ENCODE results near the gene CAB39L. TPM values are rescaled to one million over a fixed set of nuclear protein-coding genes. Genes with fewer than 3 reads are reported as not detected.
A peak's percentile ranks its signal among the peaks of the same experiment; 100 is the strongest.

Gene CAB39L
- total RNA-seq (10 to 100 TPM; 13.5 to 13.9 TPM), polyA plus RNA-seq (1 to 10 TPM; 5.6 to 6.6 TPM)
- long read RNA-seq, donor 1, partial matches to known transcripts, result 0 of 3 reads
- long read RNA-seq, donor 1, other reads (novel, unspliced or antisense), result 0 of 3 reads
- long read RNA-seq, donor 2, result 0 reads
- long read RNA-seq, donor 3, partial matches to known transcripts, result 0 of 3 reads
- long read RNA-seq, donor 3, other reads (novel, unspliced or antisense), result 0 of 3 reads
- long read RNA-seq, donor 4, partial matches to known transcripts, result 6 of 6 reads
- long read RNA-seq, donor 4, other reads (novel, unspliced or antisense), result 0 of 6 reads
- long read RNA-seq, donor 5, partial matches to known transcripts, result 16 of 18 reads
- long read RNA-seq, donor 5, other reads (novel, unspliced or antisense), result 0 of 18 reads

- DNase-seq (peak; percentile 99 to 100 (median 99)), ATAC-seq (ENCODE audit: insufficient read depth, low FRiP score) (peak; percentile 98)
- Histone ChIP-seq H3K9me3 (ENCODE audit: control insufficient read depth in 4 of 4, insufficient read depth in 3 of 4, low read length in 3 of 4) (no peaks in the 10 kb centered on the region), H3K4me1 (ENCODE audit: control insufficient read depth in 5 of 5, insufficient read depth in 5 of 5, low read length in 5 of 5) (peaks cover 0 to 15% (median 4%) of the 10 kb centered on the region in 5 donors), H3K9ac (ENCODE audit: insufficient read depth in 1 of 2, low read length in 2 of 2) (peak within 1 kb of the TSS; percentile 51 to 92), H3K4me3 (peak within 1 kb of the TSS; percentile 51), H3K27ac (ENCODE audit: low read depth in 1 of 2, low read length in 1 of 2) (peak within 1 kb of the TSS; percentile 88 to 95), H3K27me3 (ENCODE audit: control insufficient read depth in 3 of 3, insufficient read depth in 3 of 3, low read length in 2 of 3) (no peaks in the 10 kb centered on the region), H3K36me3 (ENCODE audit: control insufficient read depth in 4 of 4, insufficient read depth in 4 of 4, low read length in 4 of 4) (peaks cover 0 to 5% (median 1%) of the 10 kb centered on the region in 4 donors)
- no peak for TF ChIP-seq CTCF (IDR thresholded peaks at IDR 0.05; ENCODE audit: control extremely low read depth, extremely low read depth)
- 0 to 1% methylated on average over 48 to 53 of the region's 53 CpGs for WGBS, 2 donors
Observed at GRCh38 chr13:49443704-49444523, at the start of gene CAB39L, which contains the start of gene SETDB2. TSS of gene CAB39L (minus strand) at chr13:49444064. CDS start at chr13:49382910, 61,154 bp downstream. TSS of gene SETDB2 (plus strand) at chr13:49444274. CDS start at chr13:49451894, 7,620 bp downstream.

GRCh38 chr13:49488563-49488962 is 44.7 kb upstream of the CAB39L start:
- Histone ChIP-seq H3K4me3 (no peak overlapping the region), H3K4me1 (ENCODE audit: control insufficient read depth in 5 of 5, insufficient read depth in 5 of 5, low read length in 5 of 5) (no peaks in the 10 kb centered on the region), H3K27me3 (ENCODE audit: control insufficient read depth in 3 of 3, insufficient read depth in 3 of 3, low read length in 2 of 3) (no peaks in the 10 kb centered on the region), H3K36me3 (ENCODE audit: control insufficient read depth in 4 of 4, insufficient read depth in 4 of 4, low read length in 4 of 4) (peaks cover 7 to 15% (median 10%) of the 10 kb centered on the region in 4 donors), H3K27ac (ENCODE audit: low read depth in 1 of 2, low read length in 1 of 2) (no peak overlapping the region), H3K9me3 (ENCODE audit: control insufficient read depth in 4 of 4, insufficient read depth in 3 of 4, low read length in 3 of 4) (no peaks in the 10 kb centered on the region), H3K9ac (ENCODE audit: insufficient read depth in 1 of 2, low read length in 2 of 2) (no peak overlapping the region)
- DNase-seq, result no peak
- TF ChIP-seq CTCF (IDR thresholded peaks at IDR 0.05; ENCODE audit: control extremely low read depth, extremely low read depth), result no peak
- 89 to 91% methylated on average over 2 of the region's 2 CpGs for WGBS, 2 donors
- ATAC-seq (ENCODE audit: insufficient read depth, low FRiP score), result no peak

GRCh38 chr13:49481788-49482187 is 37.9 kb upstream of the CAB39L start:
- Histone ChIP-seq H3K4me3 (no peak overlapping the region), H3K9me3 (ENCODE audit: control insufficient read depth in 4 of 4, insufficient read depth in 3 of 4, low read length in 3 of 4) (no peaks in the 10 kb centered on the region), H3K27ac (ENCODE audit: low read depth in 1 of 2, low read length in 1 of 2) (no peak overlapping the region), H3K36me3 (ENCODE audit: control insufficient read depth in 4 of 4, insufficient read depth in 4 of 4, low read length in 4 of 4) (peaks cover 18 to 35% (median 25%) of the 10 kb centered on the region in 4 donors), H3K27me3 (ENCODE audit: control insufficient read depth in 3 of 3, insufficient read depth in 3 of 3, low read length in 2 of 3) (no peaks in the 10 kb centered on the region), H3K9ac (ENCODE audit: insufficient read depth in 1 of 2, low read length in 2 of 2) (no peak overlapping the region), H3K4me1 (ENCODE audit: control insufficient read depth in 5 of 5, insufficient read depth in 5 of 5, low read length in 5 of 5) (no peaks in the 10 kb centered on the region)
- 78 to 80% methylated on average over 5 of the region's 5 CpGs for WGBS, 2 donors
- TF ChIP-seq CTCF (IDR thresholded peaks at IDR 0.05; ENCODE audit: control extremely low read depth, extremely low read depth), result no peak
- no peak for ATAC-seq (ENCODE audit: insufficient read depth, low FRiP score)
- DNase-seq, result no peak

Data from lung (tissue), 16 donors.